GM13976 (cell line): ENCODE data around the gene LRMDA.

Experiments
- DNase-seq: peaks from one replicate; pipeline ENCODE4 v3.0.0; 2012; ENCODE audit warnings: low spot score
- CTCF ChIP-seq: IDR thresholded peaks from 2 replicates; pipeline ENCODE4 v1.5.1; 2012; ENCODE audit warnings: borderline replicate concordance, mild to moderate bottlenecking; ENCODE audit not compliant: insufficient read depth; ENCODE audit errors: extremely low read depth, missing control alignments, control extremely low read depth
- in situ Hi-C: fragments of 300-500 bp; cut with MboI; formaldehyde crosslinking; loops from one replicate; pipeline ENCODE4 v1.12.0; 2022; ENCODE audit warnings: low sequenced_read_pairs, mixed read lengths, inconsistent platforms; ENCODE audit not compliant: unreplicated experiment

LRMDA gene

GRCh38 chr10:75836064-75836463, 404.6 kb downstream of the LRMDA start:
- in situ Hi-C loops, result no loop called here
- TF ChIP-seq CTCF, result no peak
- DNase-seq, result no peak

- in situ Hi-C loops, result no loop called here
- no peak for DNase-seq
- no peak for TF ChIP-seq CTCF
These were observed 407.1 kb downstream of the LRMDA start for GRCh38 chr10:75838486-75838885.

- no peak for TF ChIP-seq CTCF
- DNase-seq, result no peak
- in situ Hi-C loops, result no loop called here
These were observed 407.6 kb downstream of the LRMDA start for GRCh38 chr10:75839020-75839419.

- DNase-seq, result no peak
- TF ChIP-seq CTCF, result no peak
- in situ Hi-C loops, result no loop called here
These were observed 409.8 kb downstream of the LRMDA start for GRCh38 chr10:75841266-75841665.

DNA sequence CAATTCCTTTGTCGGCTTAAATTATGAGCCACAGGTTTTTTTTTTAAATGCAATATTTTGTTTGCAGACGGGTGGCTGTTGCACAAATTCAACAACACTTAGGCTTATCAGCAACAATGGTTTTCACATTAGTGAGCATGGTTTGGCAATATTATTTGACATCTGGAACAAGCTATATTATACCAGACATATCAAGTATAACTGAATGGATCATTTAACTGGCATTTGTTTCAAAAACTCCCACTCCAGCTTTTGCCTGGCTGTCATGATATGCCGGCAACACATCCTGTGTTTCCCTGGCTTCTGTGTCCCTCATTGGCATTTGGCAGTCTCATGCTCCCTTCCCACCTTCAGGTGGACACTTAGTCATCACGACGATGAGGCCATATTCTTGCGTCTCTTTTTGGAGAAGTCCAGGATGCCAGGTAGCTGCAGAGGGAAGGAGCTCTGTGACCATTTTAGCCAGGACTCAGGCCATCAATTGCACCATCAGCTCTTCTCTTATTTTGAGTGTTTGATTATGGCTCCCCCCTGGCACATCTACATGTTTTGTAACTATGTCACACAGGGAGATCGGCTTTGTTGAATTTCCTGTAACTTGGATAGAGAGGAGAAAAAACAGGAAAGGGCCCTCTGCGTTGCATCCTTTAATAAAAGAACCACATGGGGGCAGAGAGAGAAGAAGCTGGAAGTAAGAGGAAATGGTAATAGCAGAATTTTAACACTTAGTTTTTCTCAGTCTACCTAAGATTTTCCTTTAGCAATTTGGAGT, 413.9 kb downstream of the LRMDA start:
- in situ Hi-C loops, result no loop called here
- no peak for DNase-seq
- no peak for TF ChIP-seq CTCF

- in situ Hi-C loops, result no loop called here
- no peak for TF ChIP-seq CTCF
These were observed 416.1 kb downstream of the LRMDA start for GRCh38 chr10:75847477-75847876.

More at GRCh38 chr10:75847477-75847876, 416.1 kb downstream of the LRMDA start:
- DNase-seq, result no peak
